HG02642 (cell line): Measurements from ENCODE around the gene PLK5.
"Not testable (repeated sequence)": the region's sequence is repeated elsewhere in the genome, so short reads cannot be mapped to it uniquely, and the experiment has no call there.

Source experiments
- ATAC-seq: cut with Tn5 transposase; IDR thresholded peaks from one replicate; pipeline ENCODE4 v1.9.1; 2021; ENCODE audit warnings: mild to moderate bottlenecking; ENCODE audit not compliant: unreplicated experiment, poor library complexity

The PLK5 gene

DNA sequence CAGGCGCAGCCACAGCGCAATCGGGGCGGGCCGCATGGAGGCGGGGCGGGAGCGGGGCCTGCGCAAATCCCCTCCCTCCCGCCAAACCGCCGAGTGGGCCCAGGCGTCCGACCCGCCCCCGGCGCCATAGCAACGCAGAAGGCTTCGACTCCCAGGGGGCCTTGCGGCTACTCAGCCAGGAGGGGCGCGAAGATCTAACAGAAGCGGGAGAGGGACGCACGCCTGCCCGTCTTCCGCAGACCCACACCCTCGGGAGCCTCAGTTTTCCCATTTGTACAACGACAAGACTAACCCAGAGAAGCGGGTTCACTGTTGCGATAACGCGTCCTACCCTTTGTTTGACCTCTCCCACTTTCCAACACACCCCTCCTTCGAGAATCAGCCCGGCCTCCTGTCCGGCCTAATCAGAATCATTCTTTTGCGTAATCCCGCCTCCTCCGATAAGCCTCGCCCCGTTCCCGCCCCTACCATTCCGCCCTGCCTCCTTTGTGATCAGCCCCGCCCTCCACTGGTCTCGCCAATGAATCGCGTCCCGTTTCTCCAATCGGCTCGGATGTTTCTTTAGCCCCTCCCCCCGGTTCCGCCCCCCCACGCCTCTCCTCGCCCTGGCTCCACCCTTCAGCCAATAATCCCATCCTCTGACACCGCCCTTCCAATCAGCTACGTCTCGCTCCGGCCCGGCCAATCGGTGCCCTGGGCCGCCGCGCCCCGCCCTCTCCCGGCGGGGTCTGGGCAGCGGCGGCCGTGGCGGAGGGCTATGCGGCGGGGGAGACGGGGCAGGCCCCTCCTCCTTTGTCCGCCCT, 33.4 kb upstream of the PLK5 start, which contains the start of gene PCSK4:
Gene PCSK4, minus strand, starts transcription at position 40 of the 803 bp plus-strand sequence. Its CDS starts 4 bp downstream, at position 36.
- ATAC-seq, result peak; percentile 81

DNA sequence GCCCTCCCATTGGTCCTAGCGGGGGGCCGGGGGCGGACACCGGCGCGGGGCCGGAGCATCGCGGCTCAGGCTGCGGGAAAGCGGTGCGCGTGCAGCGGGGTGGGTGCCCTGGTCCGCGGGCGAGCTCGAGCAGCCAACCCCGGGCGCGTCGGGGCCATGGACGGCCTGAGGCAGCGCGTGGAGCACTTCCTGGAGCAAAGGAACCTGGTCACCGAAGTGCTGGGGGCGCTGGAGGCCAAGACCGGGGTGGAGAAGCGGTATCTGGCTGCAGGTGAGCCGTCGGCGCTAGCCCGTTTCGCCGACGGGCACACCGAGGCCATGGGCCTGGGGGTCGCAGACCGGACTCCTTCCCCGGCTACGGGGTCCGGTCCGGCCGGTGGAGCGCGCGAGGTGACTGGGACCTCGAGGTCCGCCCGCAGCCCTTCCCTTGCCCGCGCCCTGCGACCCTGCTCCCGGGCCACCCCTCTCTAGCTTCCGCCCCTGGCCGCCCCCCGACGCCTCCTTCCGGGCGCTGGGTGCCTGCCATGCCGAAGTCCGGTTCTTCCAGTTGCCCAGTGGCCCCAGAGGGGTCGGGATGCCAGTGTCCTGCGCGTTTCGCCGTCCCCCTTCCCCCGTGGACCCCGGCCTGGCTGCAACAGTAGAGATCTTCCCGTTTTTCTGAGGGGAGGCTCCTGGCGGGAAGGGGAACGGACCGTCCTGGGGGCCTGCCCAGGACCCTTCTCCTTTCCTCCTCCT, 32.6 kb upstream of the PLK5 start, which contains the start of gene REEP6:
Gene REEP6, plus strand, starts transcription at position 68 of the 735 bp plus-strand sequence. Its CDS starts 89 bp downstream, at position 157.
- no peak for ATAC-seq

GRCh38 chr19:1491849-1492170, 32.1 kb upstream of the PLK5 start:
- no peak for ATAC-seq

DNA sequence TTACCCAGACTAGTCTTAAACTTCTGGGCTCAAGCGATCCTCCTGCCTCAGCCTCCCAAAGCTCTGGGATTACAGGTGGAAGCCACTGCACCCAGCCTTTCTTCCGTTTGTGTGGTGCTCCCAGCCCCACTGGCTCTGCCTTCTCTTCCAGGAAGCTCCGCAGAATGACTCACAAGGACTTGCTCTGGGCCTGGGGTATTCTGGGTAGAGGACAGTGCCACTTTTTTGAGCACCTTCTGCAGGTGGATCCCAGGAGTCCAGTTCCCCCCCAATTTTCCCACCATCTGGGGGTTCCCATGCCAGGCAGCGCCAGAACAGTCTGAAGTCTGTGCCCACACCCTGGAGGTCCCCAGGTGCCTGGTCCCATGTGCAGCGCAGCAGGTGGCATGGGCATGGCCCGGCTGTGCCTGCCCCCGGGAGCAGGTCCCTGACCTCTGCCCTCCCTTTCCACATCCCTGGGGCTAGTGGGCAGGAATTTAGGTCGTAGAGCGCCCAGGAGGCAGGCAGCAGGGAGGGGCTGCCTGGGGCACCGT, 31.3 kb upstream of the PLK5 start:
- no peak for ATAC-seq

- no peak for ATAC-seq
Observed at GRCh38 chr19:1494115-1494815, 29.6 kb upstream of the PLK5 start.

DNA sequence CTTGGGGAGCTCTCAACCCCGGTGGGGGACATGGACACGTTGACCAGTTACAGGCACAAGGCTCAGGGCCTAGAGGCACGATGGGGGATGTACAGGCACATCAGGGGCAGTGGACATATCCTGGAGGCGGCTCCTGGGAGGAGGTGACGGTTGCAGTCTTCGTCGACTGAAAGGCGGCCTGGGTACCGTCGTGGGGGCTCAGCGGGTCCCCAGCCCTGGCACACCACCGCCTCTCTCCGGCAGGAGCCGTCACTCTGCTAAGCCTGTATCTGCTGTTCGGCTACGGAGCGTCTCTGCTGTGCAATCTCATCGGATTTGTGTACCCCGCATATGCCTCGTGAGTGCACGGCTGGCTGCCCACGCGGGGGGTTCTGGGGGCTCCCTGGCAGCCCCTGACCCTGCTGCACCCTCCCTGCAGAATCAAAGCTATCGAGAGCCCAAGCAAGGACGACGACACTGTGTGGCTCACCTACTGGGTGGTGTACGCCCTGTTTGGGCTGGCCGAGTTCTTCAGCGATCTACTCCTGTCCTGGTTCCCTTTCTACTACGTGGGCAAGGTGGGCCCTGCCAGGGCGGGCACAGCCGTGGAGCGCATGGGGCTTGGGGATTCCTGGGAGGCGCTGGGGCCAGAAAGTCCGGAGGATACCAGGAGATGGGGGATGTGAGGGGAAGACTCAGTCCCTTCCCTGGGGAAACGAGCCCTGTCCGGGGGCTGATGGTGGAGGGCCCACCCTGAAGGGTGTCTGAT, 28.7 kb upstream of the PLK5 start:
- no peak for ATAC-seq

- no peak for ATAC-seq
Observed at GRCh38 chr19:1495799-1496713, 27.8 kb upstream of the PLK5 start.

DNA sequence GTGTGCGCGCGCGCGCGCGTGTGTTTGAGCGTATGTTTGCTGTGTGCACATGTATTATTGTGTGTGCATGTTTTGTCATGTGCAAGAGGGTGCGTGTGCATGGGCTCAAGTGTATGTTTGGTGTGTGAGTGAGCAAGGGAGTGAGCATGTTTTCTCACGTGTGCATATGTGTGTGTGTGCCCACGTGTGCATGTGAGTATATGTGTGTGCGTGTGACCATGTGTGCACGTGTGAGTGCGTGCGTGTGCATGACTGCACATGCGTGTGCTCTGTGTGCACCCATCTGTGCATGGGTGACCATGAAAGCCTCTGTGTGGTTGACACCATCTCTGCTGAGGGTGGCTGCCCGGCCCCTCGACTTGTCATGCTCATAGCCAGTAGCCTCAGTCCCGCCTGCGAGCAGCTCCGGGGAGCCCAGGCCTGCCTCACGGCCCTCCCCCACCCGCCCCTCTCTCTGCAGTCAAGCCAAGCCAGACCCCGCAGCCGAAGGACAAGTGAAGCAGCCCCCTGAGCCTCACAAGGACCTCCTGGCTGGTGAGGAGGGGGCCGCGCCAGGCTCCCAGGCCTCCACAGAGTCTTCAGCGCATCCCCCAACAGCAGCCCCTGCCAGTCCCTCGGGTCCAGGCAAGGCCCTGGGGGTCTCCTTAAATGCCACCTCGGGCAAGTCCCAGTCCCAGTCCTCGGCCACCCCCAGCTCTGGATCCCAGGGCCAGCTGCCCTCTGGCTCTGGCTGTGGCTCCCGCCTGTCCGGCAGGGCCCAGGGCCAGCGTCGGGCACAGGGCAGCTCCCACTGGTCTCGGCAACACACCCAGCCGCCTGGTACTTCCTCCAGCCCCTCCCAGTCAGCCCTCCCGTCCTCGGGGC, 26.9 kb upstream of the PLK5 start:
- no peak for ATAC-seq

DNA sequence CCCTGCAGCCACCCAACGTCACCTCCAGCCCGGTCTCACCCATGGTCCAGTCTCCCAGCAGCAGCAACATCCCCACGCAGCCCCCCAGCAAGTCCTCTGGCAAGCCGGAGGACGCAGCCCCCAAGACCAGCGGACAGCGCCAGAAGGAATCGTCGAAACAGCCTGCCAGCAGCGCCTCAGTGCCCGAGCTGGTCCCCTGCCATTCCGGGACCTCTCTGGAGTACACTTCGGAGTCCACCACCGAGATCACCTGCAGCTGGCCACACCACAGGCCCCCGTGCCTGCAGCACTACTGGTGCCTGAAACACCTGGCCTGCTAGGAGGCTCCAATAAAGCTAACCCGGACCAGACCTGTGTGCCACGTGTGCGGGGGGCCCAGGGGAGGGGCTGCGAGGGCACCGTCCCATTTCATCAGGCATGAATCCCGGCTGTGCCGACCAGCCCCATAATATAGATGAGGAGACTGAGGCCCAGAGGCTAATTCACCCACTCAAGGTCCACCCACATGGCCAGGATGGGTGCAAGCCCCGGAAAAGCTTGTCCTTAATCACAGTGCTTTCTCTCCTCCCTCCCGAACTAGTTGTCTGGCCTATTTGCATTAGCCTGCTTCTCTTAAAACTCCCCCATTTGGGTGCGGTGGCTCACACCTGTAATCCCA, 26.2 kb upstream of the PLK5 start:
- no peak for ATAC-seq

GRCh38 chr19:1499231-1499630, 24.6 kb upstream of the PLK5 start:
- ATAC-seq, result not testable (repeated sequence)

DNA sequence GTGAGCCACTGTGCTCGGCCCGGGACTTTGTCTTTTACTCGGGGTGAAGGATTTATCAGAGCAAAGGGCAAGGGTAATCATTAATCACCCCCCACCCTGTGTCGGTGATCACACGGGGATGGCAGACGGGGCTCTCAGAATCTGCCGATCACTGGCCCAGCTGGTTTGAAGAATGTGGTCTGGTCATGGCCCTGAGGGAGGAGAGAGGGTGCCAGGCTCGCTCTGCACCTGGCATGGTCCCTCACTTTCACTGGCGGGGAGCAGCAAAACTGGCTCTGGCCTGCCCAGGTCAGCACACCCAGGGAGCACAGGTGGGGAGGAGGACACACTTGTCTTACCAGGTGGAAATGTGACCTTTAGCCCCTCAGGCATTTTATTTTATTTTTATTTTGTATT, 22.7 kb upstream of the PLK5 start:
- no peak for ATAC-seq

DNA sequence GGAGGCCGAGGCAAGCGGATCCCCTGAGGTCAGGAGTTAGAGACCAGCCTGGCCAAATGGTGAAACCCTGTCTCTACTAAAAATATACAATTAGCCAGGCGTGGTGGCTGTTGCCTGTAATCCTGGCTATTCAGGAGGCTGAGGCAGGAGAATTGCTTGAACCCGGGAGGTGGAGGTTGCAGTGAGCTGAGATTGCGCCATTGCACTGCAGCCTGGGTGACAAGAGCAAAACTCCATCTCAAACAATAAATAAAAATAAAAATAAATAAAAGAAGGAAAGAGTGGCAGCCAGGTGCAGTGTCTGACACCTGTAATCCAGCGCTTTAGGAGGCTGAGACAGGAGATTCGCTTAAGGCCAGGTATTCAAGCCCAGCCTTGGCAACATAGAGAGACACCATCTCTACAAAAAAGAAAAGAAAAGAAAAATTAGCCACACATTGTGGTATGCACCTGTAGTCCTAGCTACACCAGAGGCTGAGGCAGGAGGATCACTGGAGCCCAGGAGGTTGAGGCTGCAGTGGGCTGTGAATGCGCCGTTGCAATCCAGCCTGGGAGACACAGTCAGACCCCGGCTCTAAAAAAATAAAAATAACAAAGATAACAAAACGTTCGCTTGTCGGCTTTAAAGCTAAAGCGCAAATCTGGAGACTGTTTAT, 21.3 kb upstream of the PLK5 start:
- no peak for ATAC-seq

- ATAC-seq, result no peak
Observed at GRCh38 chr19:1503089-1503924, 20.6 kb upstream of the PLK5 start.

GRCh38 chr19:1503925-1504773, 19.7 kb upstream of the PLK5 start:
- no peak for ATAC-seq

DNA sequence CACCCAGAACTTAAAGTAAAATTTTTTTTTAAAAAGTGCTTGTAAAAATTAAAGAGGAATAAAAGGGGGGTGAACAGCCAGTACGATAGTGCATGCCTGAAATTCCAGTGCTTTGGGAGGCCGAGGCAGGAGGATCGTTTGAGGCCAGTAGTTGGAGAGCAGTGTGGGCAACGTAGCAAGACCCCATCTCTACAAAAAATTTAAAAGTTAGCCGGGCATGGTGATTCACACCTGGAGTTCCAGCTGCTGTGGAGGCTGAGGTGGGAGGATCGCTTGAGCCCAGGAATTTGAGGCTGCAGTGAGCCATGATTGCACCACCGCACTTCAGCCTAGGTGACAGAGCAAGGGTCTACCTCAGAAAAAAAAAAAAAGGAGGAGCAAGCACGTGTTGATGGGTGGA, 18.9 kb upstream of the PLK5 start:
- no peak for ATAC-seq
